HG03571 (cell line): ENCODE data around the gene SHROOM1.
"Not testable (repeated sequence)": the region's sequence is repeated elsewhere in the genome, so short reads cannot be mapped to it uniquely, and the experiment has no call there.

ENCODE experiments used
- ATAC-seq: cut with Tn5 transposase; IDR thresholded peaks from one replicate; pipeline ENCODE4 v1.9.1; 2021; ENCODE audit not compliant: unreplicated experiment

The SHROOM1 gene

GRCh38 chr5:132830436-132831094 lies at the start of gene SHROOM1:
TSS of gene SHROOM1 (minus strand) at chr5:132830647. CDS start at chr5:132826140, 4,507 bp downstream.
- ATAC-seq: peak; percentile 66

DNA sequence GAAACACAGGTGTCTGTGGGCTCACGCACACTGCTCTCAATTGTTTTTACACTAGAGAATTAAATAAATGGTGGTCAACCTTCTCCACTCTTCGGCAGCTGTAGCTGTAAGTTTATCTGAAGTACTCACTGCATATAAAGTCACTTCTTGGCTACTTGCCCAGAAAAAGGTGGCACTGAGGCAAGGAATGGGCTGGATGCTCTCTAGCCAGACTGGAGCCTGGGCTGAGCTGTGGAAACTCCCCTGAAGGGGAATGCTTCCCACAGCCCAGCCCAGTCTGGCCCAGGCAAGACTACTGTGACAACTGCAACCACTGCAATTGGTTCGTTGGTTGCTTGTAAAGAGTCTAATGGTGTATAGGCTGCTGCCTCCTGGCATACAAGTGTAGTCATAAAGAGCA lies 47.5 kb upstream of the SHROOM1 start:
- no peak for ATAC-seq

- ATAC-seq: no peak
Observed at GRCh38 chr5:132877466-132877865, 47.0 kb upstream of the SHROOM1 start.

- no peak for ATAC-seq
Observed at GRCh38 chr5:132876020-132876759, 45.7 kb upstream of the SHROOM1 start.

GRCh38 chr5:132873930-132874271 lies 43.5 kb upstream of the SHROOM1 start:
- ATAC-seq: no peak

- ATAC-seq: no peak
Observed at GRCh38 chr5:132873119-132873929, 42.9 kb upstream of the SHROOM1 start, which contains the start of gene LEAP2. TSS of gene LEAP2 (plus strand) at chr5:132873668. CDS start at chr5:132873695, 27 bp downstream.

DNA sequence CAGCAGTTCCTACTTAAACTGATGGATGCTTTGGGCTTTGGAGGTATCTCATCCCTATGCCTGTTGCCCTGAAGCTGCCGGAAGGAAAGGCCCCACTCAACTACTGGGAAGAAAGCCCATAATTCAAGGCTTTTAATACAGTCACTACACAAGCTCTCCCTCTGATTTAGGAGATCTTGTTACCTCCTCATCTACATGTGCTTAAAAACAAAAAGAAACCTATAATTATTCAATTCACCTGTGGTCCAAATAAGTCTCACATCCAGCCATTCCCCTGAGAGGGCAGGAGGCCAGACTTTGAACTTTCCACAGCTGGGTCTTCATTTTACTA lies 42.3 kb upstream of the SHROOM1 start:
- no peak for ATAC-seq

DNA sequence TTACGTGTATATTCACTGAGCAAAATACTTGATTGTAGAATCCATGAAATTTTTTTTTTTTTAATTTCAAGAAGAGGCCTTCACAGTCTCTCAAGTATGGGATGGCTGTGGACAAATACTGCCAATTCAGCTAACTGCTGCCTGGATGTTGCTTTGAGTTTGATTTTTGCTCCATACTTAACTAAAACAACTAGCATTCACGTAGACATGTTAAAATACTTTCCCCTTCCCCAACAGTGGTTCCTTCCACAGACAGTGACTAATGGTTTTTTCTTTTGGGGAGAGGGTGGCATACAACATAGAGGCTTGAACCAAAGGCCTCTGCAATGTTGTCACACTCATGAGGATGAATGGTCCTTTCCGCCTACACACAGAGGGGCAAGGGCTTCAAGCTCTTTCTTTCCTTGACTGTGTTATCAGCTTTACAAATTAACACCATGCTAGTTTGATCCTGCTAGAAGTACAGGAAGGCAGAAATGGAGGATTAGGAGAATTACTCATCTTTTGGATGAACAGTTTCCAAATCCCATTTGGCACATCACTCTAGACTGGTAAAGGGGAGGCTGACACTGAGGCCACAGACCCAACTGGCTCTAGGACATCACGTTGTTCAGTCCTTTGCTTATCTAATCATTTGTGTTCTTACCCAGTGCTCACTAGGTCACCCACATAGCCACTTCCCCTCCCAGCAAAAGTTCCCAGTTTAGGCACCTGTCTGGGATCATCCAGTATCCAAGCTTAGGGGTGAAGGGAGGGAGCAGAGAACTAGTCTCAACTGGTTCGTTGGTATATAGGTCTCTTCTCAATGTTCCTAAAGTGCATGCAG lies 41.2 kb upstream of the SHROOM1 start:
- no peak for ATAC-seq

- ATAC-seq: no peak
Observed at GRCh38 chr5:132870801-132871200, 40.4 kb upstream of the SHROOM1 start.

DNA sequence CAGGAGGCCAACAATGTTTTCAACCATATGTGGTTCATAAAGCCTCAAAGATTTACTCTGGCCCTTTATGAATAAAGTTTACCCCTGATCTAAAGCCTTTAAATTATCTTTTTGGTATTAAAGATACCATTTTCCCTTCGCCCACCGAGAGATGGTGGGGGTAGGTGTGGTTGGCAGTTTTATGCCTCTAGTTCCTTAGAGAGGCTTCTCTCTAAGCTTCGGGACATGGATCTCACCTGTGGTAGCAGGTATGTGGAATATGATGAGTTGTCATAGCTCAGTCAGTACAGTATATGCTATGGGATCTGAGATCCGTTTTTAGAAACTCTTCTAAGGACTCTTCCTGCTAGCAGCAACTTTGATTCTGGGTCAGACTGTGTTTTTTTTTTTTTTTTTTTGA lies 38.3 kb upstream of the SHROOM1 start:
- ATAC-seq: no peak

GRCh38 chr5:132867046-132867451 lies 36.6 kb upstream of the SHROOM1 start:
- ATAC-seq: peak; percentile 10

DNA sequence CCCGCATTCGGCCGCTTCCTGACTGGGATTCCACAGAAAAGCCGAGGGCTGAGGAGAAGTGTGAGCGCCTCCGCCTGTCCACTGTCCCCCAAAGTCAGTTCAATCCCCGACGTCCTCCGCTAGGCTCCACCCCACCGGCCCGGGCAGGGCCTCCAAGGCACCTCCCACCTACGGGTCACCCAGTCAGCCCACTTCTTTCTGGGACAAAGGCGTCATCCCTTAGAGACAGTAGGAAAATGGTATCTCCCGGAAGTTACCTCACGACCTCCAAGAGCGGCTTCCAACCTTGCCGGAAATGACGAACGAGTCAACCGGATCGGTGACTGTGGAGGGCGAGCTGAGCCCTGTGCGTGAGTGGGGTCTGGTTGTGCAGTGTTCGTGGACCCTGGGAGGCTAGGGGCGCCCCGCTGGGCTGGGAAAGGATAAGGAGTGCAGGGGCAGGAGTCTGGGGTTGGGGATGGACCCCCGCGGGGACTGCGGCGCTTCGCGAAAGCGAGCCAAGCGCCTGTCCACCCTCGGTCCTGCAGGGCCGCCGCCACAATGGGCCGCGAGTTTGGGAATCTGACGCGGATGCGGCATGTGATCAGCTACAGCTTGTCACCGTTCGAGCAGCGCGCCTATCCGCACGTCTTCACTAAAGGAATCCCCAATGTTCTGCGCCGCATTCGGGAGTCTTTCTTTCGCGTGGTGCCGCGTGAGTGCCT lies 36.0 kb upstream of the SHROOM1 start, which contains the start of the genes GDF9 and UQCRQ:
Gene GDF9 (minus strand): TSS at position 128 of the 704 bp plus-strand sequence. CDS start 1,936 bp downstream, outside the sequence.
Gene UQCRQ (plus strand): TSS at position 301 of the 704 bp plus-strand sequence. CDS start 240 bp downstream, at position 541.
- peak; percentile 98 for ATAC-seq

GRCh38 chr5:132865668-132866341 lies 35.4 kb upstream of the SHROOM1 start:
- ATAC-seq: peak; percentile 15

DNA sequence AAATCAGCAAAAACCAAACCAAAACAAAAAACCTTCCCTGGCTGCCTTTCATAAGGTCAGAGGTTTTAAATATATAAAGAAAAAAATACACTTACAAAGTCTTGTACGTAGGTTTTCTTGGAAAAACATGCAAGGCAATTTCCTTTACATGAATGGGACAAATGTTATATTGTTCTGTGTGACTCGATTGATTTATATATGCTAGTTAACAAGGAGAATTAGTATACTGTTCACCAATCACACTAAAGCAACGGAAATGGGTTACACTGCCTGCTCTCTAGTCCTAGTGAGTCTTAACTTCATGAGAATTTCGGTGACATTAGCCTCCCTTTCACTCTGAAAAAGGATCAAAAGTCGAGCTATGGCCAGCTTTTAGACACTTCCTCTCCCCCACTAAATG lies 30.3 kb upstream of the SHROOM1 start:
- no peak for ATAC-seq

DNA sequence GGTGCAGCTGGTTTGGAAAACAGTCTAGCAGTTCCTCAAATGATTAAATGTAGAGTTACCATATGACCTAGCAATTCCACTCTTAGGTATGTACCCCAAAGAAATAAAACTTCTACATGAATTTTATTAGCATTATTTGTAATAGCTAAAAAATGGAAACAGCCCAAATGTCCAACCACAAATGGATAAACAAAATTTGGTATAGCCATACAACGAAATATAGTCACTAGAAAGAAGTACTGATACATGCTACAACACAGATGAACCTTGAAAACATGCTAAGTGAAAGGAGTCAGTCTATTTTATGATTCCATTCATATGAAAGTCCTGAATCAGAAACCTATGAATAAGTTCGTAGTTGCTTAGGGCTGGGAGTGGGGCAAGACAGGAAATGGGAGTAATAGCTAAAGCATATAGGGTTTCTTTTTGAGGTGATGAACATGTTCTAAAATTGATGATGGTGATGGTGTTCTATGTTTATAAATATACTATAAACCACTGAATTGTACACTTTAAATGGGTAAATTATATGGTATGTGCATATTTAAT lies 29.5 kb upstream of the SHROOM1 start:
- no peak for ATAC-seq

- no peak for ATAC-seq
Observed at GRCh38 chr5:132856011-132856410, 25.6 kb upstream of the SHROOM1 start.

GRCh38 chr5:132854992-132855391 lies 24.5 kb upstream of the SHROOM1 start:
- not testable (repeated sequence) for ATAC-seq

- no peak for ATAC-seq
Observed at GRCh38 chr5:132854301-132854700, 23.9 kb upstream of the SHROOM1 start.

GRCh38 chr5:132853790-132854189 lies 23.3 kb upstream of the SHROOM1 start:
- ATAC-seq: no peak
